ENCODE results near the gene STEAP3.

STEAP3 gene

GRCh38 chr2:119292226-119292625, 68.6 kb downstream of the STEAP3 start:
- 56 to 59% methylated on average over 8 of the region's 8 CpGs for WGBS, 2 experiments
- no peaks in the 10 kb centered on the region for H3K9me3 ChIP-seq (ENCODE audit: control insufficient read depth, low read length)
- H3K4me1 ChIP-seq (ENCODE audit: control insufficient read depth, insufficient read depth, low read length), result no peaks in the 10 kb centered on the region
- no peak overlapping the region for H3K4me3 ChIP-seq (ENCODE audit: insufficient read depth, low read depth, low read length)
- no peaks in the 10 kb centered on the region for H3K36me3 ChIP-seq (ENCODE audit: control insufficient read depth, insufficient read depth, low read length)
- H3K27ac ChIP-seq (ENCODE audit: insufficient read depth, low read depth, low read length, poor library complexity, severe bottlenecking), result no peak overlapping the region
- no peaks in the 10 kb centered on the region for H3K27me3 ChIP-seq (ENCODE audit: control insufficient read depth, insufficient read depth, low read length, poor library complexity, severe bottlenecking)

- 95 to 96% methylated on average over 2 of the region's 2 CpGs for WGBS, 2 experiments
- Histone ChIP-seq H3K27ac (ENCODE audit: insufficient read depth, low read depth, low read length, poor library complexity, severe bottlenecking) (no peak overlapping the region), H3K27me3 (ENCODE audit: control insufficient read depth, insufficient read depth, low read length, poor library complexity, severe bottlenecking) (no peaks in the 10 kb centered on the region), H3K9me3 (ENCODE audit: control insufficient read depth, low read length) (no peaks in the 10 kb centered on the region), H3K36me3 (ENCODE audit: control insufficient read depth, insufficient read depth, low read length) (no peaks in the 10 kb centered on the region), H3K4me1 (ENCODE audit: control insufficient read depth, insufficient read depth, low read length) (no peaks in the 10 kb centered on the region), H3K4me3 (ENCODE audit: insufficient read depth, low read depth, low read length) (no peak overlapping the region)
Measured at GRCh38 chr2:119293254-119293653, 69.6 kb downstream of the STEAP3 start.

DNA sequence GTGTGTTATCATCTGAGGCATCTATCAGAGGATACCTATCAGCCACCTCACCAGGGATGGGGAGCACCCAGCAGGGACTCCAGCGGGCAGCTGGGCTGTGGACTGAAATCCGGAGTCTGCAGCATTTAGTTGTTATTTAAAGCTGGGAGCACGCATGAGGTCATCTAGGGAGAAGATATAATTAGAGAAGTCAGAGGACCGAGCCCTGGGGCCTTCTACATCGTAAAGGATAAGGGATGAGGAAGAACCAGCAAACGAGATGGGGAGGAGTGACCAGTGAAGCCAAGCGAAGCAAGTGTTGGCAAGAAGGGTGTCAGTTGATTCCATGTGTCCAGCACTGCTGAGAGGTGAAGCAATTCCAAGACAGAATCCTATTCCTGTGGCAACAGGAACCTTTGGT, 70.3 kb downstream of the STEAP3 start:
- 85% methylated on average over 7 of the region's 7 CpGs for WGBS, 2 experiments
- no peaks in the 10 kb centered on the region for H3K9me3 ChIP-seq (ENCODE audit: control insufficient read depth, low read length)
- H3K36me3 ChIP-seq (ENCODE audit: control insufficient read depth, insufficient read depth, low read length), result no peaks in the 10 kb centered on the region
- no peaks in the 10 kb centered on the region for H3K4me1 ChIP-seq (ENCODE audit: control insufficient read depth, insufficient read depth, low read length)
- H3K27ac ChIP-seq (ENCODE audit: insufficient read depth, low read depth, low read length, poor library complexity, severe bottlenecking), result no peak overlapping the region
- H3K27me3 ChIP-seq (ENCODE audit: control insufficient read depth, insufficient read depth, low read length, poor library complexity, severe bottlenecking), result no peaks in the 10 kb centered on the region
- H3K4me3 ChIP-seq (ENCODE audit: insufficient read depth, low read depth, low read length), result no peak overlapping the region

DNA sequence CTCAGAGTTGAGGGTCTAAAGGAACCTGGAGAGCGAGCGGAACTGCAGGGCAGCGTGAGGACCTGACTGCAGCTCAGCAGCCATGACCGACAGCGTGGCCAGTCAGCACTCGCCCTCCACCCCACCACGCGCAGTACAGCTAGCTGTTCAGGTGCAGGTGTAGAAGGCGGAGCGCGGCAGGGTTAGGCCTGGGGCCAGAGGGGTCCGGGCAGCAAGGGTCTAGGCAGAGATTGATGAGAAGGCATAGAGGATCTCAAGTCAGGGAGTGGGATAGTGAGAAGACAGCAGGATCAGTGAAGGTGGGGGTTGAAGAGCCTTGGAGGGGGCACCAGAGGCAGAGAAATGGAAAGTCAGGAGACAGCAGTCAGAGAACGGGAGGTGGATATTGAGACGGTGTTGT, 71.0 kb downstream of the STEAP3 start:
- WGBS, 2 experiments, result 90 to 93% methylated on average over 14 of the region's 14 CpGs
- Histone ChIP-seq H3K4me3 (ENCODE audit: insufficient read depth, low read depth, low read length) (no peak overlapping the region), H3K27ac (ENCODE audit: insufficient read depth, low read depth, low read length, poor library complexity, severe bottlenecking) (no peak overlapping the region), H3K9me3 (ENCODE audit: control insufficient read depth, low read length) (no peaks in the 10 kb centered on the region), H3K36me3 (ENCODE audit: control insufficient read depth, insufficient read depth, low read length) (no peaks in the 10 kb centered on the region), H3K4me1 (ENCODE audit: control insufficient read depth, insufficient read depth, low read length) (no peaks in the 10 kb centered on the region), H3K27me3 (ENCODE audit: control insufficient read depth, insufficient read depth, low read length, poor library complexity, severe bottlenecking) (no peaks in the 10 kb centered on the region)

GRCh38 chr2:119295688-119296375, 72.2 kb downstream of the STEAP3 start:
- H3K36me3 ChIP-seq (ENCODE audit: control insufficient read depth, insufficient read depth, low read length), result no peaks in the 10 kb centered on the region
- H3K27me3 ChIP-seq (ENCODE audit: control insufficient read depth, insufficient read depth, low read length, poor library complexity, severe bottlenecking), result no peaks in the 10 kb centered on the region
- H3K4me1 ChIP-seq (ENCODE audit: control insufficient read depth, insufficient read depth, low read length), result no peaks in the 10 kb centered on the region
- H3K27ac ChIP-seq (ENCODE audit: insufficient read depth, low read depth, low read length, poor library complexity, severe bottlenecking), result no peak overlapping the region
- H3K9me3 ChIP-seq (ENCODE audit: control insufficient read depth, low read length), result no peaks in the 10 kb centered on the region
- H3K4me3 ChIP-seq (ENCODE audit: insufficient read depth, low read depth, low read length), result no peak overlapping the region
- 89 to 95% methylated on average over 9 to 10 of the region's 10 CpGs for WGBS, 2 experiments

DNA sequence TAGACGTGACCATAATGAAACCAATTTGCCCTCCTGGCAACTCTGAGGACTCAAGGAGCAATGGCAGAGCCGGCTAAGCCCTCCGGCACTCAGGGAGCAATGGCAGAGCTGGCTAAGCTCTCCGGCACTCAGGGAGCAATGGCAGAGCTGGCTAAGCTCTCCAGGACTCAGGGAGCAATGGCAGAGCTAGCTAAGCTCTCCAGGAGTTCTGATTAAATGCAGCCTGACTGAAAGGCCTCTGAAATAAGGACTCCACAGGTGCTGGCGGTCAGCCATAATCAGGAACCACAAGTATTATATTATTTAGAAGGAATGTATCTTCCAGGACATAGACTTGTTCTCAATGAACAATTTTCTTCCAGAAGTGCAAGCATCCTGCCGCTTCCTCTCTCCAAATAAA, 77.8 kb downstream of the STEAP3 start:
- Histone ChIP-seq H3K27me3 (ENCODE audit: control insufficient read depth, insufficient read depth, low read length, poor library complexity, severe bottlenecking) (no peaks in the 10 kb centered on the region), H3K36me3 (ENCODE audit: control insufficient read depth, insufficient read depth, low read length) (no peaks in the 10 kb centered on the region), H3K4me3 (ENCODE audit: insufficient read depth, low read depth, low read length) (no peak overlapping the region), H3K9me3 (ENCODE audit: control insufficient read depth, low read length) (no peaks in the 10 kb centered on the region), H3K4me1 (ENCODE audit: control insufficient read depth, insufficient read depth, low read length) (no peaks in the 10 kb centered on the region), H3K27ac (ENCODE audit: insufficient read depth, low read depth, low read length, poor library complexity, severe bottlenecking) (no peak overlapping the region)
- 55 to 62% methylated on average over 4 to 6 of the region's 6 CpGs for WGBS, 2 experiments

DNA sequence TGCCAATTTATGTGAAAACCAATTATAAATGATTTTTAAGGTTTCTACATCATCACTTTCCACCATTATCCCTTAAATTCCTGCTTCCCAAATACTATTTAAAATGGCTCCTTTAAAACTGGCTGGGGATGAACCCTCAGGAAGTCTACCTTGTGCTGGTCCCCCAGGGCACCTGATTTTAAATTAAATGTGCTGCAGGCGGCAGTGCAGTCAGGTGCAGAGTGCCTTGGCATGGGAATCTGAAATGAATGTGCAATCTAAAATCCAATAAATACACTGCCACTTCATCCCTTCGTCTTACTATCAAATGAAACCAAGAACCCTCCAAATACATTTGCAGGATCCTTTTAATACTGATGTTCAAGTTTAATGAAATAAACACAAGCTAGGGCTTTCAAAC, 81.2 kb downstream of the STEAP3 start:
- WGBS, 2 experiments, result 78 to 83% methylated on average over 2 of the region's 2 CpGs
- no peaks in the 10 kb centered on the region for H3K36me3 ChIP-seq (ENCODE audit: control insufficient read depth, insufficient read depth, low read length)
- no peaks in the 10 kb centered on the region for H3K4me1 ChIP-seq (ENCODE audit: control insufficient read depth, insufficient read depth, low read length)
- H3K27ac ChIP-seq (ENCODE audit: insufficient read depth, low read depth, low read length, poor library complexity, severe bottlenecking), result no peak overlapping the region
- H3K4me3 ChIP-seq (ENCODE audit: insufficient read depth, low read depth, low read length), result no peak overlapping the region
- no peaks in the 10 kb centered on the region for H3K27me3 ChIP-seq (ENCODE audit: control insufficient read depth, insufficient read depth, low read length, poor library complexity, severe bottlenecking)
- H3K9me3 ChIP-seq (ENCODE audit: control insufficient read depth, low read length), result no peaks in the 10 kb centered on the region

DNA sequence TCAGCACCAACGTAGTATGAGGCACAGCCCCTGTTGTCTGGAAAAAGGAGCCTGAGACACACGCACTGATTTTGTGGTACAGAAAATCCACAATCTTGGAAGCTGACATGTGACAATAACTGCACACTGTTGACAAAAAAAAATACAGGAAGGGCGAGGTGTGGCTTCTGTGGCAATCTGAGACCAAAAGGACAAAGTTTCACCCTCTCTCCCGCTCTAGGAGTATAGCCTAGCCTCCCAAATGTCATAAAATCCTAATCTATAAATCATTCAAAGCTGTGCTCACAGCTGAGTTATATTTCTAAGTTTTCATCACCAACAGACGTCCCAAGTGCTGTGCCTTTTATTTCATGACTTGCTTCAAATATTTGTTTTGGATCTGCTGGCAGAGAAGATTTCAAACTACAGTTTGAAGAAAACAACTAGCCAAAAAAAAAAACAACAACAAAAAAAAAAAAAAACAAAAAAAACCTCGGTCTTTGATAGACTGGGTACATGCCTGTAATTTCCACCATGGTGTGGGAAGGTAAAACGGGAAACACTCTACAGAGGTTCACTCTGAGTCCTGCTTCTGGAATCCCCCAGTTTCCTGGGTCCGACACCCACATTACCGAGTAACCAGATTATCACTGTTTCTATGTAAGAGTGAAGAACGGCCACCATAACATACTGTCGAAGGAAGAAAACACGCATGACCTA, 82.0 kb downstream of the STEAP3 start:
- H3K4me1 ChIP-seq (ENCODE audit: control insufficient read depth, insufficient read depth, low read length), result no peaks in the 10 kb centered on the region
- no peak overlapping the region for H3K4me3 ChIP-seq (ENCODE audit: insufficient read depth, low read depth, low read length)
- no peaks in the 10 kb centered on the region for H3K36me3 ChIP-seq (ENCODE audit: control insufficient read depth, insufficient read depth, low read length)
- H3K9me3 ChIP-seq (ENCODE audit: control insufficient read depth, low read length), result no peaks in the 10 kb centered on the region
- WGBS, 2 experiments, result 85 to 90% methylated on average over 12 of the region's 12 CpGs
- H3K27ac ChIP-seq (ENCODE audit: insufficient read depth, low read depth, low read length, poor library complexity, severe bottlenecking), result no peak overlapping the region
- no peaks in the 10 kb centered on the region for H3K27me3 ChIP-seq (ENCODE audit: control insufficient read depth, insufficient read depth, low read length, poor library complexity, severe bottlenecking)

GRCh38 chr2:119306196-119306590, 82.6 kb downstream of the STEAP3 start:
- Histone ChIP-seq H3K9me3 (ENCODE audit: control insufficient read depth, low read length) (no peaks in the 10 kb centered on the region), H3K27me3 (ENCODE audit: control insufficient read depth, insufficient read depth, low read length, poor library complexity, severe bottlenecking) (no peaks in the 10 kb centered on the region), H3K27ac (ENCODE audit: insufficient read depth, low read depth, low read length, poor library complexity, severe bottlenecking) (no peak overlapping the region), H3K4me3 (ENCODE audit: insufficient read depth, low read depth, low read length) (no peak overlapping the region), H3K4me1 (ENCODE audit: control insufficient read depth, insufficient read depth, low read length) (no peaks in the 10 kb centered on the region), H3K36me3 (ENCODE audit: control insufficient read depth, insufficient read depth, low read length) (no peaks in the 10 kb centered on the region)
- 91% methylated on average over 9 of the region's 10 CpGs for WGBS, 2 experiments

GRCh38 chr2:119307419-119308140, 83.9 kb downstream of the STEAP3 start:
- Histone ChIP-seq H3K27me3 (ENCODE audit: control insufficient read depth, insufficient read depth, low read length, poor library complexity, severe bottlenecking) (no peaks in the 10 kb centered on the region), H3K36me3 (ENCODE audit: control insufficient read depth, insufficient read depth, low read length) (no peaks in the 10 kb centered on the region), H3K4me3 (ENCODE audit: insufficient read depth, low read depth, low read length) (no peak overlapping the region), H3K27ac (ENCODE audit: insufficient read depth, low read depth, low read length, poor library complexity, severe bottlenecking) (no peak overlapping the region), H3K4me1 (ENCODE audit: control insufficient read depth, insufficient read depth, low read length) (no peaks in the 10 kb centered on the region), H3K9me3 (ENCODE audit: control insufficient read depth, low read length) (no peaks in the 10 kb centered on the region)
- WGBS, 2 experiments, result 69 to 71% methylated on average over 7 of the region's 7 CpGs

Measured in ectodermal cell (in vitro differentiated cells).